Measurements from ENCODE around the gene EFCAB8.

DNA sequence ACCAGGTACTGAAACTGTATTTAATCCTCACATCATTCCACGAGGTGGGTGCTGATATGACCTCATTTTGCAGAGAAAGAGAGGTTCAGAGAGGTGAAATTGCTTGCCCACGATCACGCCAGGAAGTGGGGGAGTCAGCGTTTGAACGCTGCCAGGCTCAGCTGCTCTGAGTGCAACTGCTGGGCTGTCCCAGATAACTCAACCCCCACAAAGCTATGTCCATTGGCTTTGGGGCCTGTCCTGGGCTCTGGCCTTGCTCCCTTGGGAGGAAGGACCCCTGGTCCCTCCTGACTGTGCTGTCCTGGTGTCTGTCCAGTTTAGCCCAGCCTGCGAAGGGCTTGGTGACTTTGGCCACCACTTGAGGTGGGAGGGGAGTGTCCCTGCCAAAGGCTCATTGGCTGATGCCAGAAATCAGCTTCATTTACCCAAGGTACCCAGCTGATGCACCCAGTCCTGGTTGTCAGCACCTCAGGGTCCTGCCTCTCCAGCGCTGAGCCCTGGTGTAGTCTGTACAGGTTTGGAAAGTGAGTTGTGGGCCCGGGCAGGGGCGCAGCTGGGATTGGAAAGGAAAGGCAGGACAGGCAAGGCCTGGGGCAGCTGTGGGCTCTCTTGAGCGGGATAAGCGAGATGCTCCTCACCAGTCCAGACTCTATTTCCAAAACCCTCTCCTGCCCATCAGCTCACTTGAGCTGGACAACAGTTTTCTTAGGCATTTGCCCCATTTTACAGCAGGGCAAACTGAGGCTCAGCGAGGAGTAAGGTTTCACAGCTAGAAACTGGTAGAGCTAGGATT is 107.1 kb downstream of the EFCAB8 start:
- TF ChIP-seq, protein P1, sequence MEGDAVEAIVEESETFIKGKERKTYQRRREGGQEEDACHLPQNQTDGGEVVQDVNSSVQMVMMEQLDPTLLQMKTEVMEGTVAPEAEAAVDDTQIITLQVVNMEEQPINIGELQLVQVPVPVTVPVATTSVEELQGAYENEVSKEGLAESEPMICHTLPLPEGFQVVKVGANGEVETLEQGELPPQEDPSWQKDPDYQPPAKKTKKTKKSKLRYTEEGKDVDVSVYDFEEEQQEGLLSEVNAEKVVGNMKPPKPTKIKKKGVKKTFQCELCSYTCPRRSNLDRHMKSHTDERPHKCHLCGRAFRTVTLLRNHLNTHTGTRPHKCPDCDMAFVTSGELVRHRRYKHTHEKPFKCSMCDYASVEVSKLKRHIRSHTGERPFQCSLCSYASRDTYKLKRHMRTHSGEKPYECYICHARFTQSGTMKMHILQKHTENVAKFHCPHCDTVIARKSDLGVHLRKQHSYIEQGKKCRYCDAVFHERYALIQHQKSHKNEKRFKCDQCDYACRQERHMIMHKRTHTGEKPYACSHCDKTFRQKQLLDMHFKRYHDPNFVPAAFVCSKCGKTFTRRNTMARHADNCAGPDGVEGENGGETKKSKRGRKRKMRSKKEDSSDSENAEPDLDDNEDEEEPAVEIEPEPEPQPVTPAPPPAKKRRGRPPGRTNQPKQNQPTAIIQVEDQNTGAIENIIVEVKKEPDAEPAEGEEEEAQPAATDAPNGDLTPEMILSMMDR (IDR thresholded peaks at IDR 0.05; ENCODE audit: insufficient read depth, low read depth, low read length), result no peak
- no peak for TF ChIP-seq EZH2 (IDR thresholded peaks at IDR 0.05; ENCODE audit: insufficient read depth, low read length)

Measured in astrocyte (in vitro differentiated cells and primary cell).